COLO829 (cell line): ENCODE measurements around the gene LSM5.
"Not testable (repeated sequence)": the region's sequence is repeated elsewhere in the genome, so short reads cannot be mapped to it uniquely, and the experiment has no call there.

Experiments used
- DNase-seq: peaks from one replicate; pipeline ENCODE4 v3.0.0; 2012; ENCODE audit warnings: low spot score

LSM5 gene

GRCh38 chr7:32502728-32503127 is 12.5 kb upstream of the LSM5 start:
- DNase-seq, result no peak

DNA sequence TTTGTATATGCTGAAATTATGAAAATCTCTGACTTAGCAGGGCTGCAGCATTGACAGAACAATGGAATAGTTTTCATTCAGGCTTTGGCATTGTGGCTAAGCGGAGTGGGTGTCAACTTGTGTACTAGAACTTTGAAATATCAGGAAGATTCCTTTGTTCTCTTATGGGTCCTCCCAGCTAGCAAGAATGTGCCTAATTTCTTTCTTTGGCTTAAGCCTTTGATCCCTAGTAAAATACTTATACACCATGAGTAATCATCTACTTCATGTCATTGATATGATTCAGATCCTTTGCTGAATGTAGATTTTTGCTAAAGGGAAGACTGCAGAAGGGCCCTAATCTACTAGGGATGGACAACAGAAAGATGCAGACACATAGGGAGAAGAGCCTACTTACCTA is 11.3 kb upstream of the LSM5 start:
- peak; percentile 44 for DNase-seq

DNA sequence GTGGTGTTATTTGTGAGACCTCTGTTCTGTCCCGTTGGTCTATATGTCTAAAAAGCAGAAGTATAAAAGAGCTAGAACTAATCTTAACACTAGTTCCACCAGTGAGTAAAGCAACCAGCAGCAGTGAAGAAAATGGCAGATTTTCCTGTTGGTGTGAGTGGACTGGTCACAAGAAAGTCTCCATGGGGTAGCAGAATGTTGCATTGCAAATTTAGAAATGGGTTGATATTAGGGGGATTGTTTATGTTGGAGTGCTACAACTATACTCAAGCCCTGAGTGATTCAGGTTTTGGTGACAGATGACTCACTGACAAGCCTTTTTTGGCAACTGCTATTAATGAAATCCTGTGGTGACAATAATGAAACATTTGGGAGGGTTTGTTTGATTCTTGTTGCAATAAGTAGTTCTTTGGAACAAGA is 10.8 kb upstream of the LSM5 start:
- no peak for DNase-seq

DNA sequence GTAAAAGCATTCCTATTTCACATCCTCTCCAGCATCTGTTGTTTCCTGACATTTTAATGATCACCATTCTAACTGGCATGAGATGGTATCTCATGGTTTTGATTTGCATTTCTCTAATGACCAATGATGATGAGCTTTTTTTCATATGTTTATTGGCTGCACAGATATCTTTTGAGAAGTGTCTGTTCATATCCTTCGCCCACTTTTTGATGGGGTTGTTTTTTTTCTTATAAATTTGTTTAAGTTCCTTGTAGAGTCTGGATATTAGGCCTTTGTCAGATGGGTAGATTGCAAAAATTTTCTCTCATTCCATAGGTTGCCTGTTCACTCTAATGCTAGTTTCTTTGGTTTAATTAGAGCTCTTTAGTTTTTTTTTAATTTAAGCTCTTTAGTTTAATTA is 10.0 kb upstream of the LSM5 start:
- DNase-seq, result not testable (repeated sequence)

DNA sequence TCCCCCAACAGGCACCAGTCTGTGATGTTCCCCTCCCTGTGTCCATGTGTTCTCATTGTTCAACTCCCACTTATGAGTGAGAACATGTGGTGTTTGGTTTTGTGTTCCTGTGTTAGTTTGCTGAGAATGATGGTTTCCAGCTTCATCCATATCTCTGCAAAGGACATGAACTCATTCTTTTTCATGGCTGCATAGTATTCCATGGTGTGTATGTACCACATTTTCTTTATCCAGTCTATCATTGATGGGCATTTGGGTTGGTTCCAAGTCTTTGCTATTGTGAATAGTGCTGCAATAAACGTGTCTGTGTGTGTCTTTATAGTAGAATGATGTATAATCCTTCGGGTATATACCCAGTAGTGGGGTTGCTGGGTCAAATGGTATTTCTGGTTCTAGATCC is 9.6 kb upstream of the LSM5 start:
- DNase-seq, result not testable (repeated sequence)

- DNase-seq, result no peak
Measured at GRCh38 chr7:32496052-32496813, 6.1 kb upstream of the LSM5 start.

- peak; percentile 96 for DNase-seq
Measured at GRCh38 chr7:32495298-32496051, 5.3 kb upstream of the LSM5 start, which contains the start of gene AVL9. Gene AVL9 (plus strand): TSS chr7:32495489. CDS start chr7:32495710, 221 bp downstream.

DNA sequence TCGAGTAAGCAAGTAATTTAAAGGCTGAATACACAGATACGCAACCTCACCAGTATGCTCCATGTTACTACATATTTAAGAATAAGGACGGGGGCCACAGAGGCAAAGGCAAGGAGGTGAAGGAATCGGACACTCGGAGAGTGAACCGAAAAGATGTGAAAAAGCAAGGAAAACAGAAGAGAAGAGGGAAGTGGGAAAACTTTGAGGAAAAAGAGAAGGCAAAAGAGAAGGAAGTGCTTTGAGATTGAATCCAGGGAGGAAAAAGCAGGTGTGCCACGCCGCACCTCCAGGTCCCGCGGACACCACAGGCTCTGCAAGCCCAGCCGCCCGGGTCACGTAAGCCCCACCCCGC is 4.7 kb upstream of the LSM5 start:
- DNase-seq, result no peak

DNA sequence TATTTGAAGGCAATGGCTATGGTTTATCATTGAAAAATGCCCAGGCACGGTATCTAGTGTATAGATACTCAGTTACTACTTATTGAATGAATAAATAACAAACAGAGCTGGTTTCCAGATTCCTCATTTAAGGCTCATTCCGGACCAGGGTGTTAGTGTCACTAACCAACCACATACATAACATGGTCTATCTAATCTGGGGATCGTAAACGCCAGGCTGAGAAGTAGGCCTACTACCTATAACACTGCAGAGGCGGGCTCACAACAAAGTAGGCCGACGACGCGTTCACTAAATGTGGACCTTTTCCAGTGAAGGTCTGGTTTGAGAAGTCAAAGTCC is 423 bp downstream of the LSM5 start:
- no peak for DNase-seq

DNA sequence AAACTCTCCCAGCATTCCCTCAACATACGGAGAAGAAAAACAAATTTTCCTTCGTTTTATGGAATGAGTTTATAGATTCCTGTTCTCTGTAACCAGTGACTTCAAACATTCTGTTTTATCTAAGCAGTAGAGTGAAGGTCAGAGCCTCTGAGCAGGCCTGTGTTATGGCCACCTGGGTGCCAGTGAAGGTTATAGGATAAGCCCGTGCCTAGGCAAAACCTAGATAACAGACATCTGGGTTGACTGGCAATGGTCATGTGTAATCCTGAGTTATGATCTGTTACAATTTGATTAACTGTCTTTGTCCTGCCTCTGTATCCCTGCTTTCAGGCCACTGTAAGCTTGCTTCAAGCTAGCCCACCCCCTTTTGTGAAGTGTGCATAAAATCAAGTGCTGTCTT is 8.3 kb downstream of the LSM5 start:
- no peak for DNase-seq

DNA sequence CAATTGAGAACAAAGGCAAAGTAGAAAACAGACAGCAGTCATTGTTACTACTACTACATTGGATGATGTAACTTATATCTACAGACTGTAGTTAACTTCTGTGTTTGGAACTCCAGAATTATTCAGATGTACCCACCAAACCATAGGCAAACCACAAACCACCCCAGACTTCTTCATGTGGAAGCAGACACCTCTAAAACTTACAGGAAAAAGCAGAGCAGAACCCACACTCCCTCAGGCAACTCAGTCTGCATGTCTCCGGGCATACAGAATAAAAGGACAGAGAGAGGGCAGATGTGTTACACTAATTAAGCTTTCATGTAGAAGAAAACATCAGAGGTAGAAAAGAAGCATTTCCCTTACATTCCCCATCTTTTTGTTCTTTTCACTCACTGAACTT is 9.0 kb downstream of the LSM5 start:
- DNase-seq, result no peak

DNA sequence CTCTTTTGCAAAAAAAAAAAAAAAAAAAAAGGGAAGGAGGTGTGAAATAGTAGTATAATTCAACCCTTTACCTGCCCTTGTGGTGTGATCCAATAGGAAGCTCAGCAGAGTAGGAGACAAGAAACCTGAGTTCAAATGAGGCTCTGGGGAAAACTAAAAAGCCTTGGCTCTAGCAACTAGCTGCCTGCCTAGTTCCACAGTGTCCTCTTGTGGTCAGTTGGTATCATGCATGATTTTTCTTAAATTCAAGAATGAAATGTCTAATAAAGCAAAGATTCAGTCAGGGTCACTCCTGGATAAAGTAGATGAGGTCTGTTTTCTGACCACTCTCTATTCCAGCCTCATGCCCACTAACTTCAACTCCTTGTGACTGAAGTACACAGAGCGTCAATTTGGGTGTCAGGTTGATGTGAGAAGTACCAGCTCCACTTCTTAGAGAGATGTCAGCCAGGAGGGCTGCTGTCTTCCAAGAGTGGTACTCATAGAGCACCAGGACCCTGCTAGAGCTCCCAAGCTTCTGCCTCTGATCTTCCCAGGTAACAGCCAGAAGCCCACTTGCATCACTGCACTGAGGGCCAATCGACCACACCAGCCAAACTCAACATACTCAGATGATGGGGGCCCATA is 10.5 kb downstream of the LSM5 start:
- DNase-seq, result peak; percentile 76

GRCh38 chr7:32477649-32477980 is 12.6 kb downstream of the LSM5 start:
- no peak for DNase-seq

DNA sequence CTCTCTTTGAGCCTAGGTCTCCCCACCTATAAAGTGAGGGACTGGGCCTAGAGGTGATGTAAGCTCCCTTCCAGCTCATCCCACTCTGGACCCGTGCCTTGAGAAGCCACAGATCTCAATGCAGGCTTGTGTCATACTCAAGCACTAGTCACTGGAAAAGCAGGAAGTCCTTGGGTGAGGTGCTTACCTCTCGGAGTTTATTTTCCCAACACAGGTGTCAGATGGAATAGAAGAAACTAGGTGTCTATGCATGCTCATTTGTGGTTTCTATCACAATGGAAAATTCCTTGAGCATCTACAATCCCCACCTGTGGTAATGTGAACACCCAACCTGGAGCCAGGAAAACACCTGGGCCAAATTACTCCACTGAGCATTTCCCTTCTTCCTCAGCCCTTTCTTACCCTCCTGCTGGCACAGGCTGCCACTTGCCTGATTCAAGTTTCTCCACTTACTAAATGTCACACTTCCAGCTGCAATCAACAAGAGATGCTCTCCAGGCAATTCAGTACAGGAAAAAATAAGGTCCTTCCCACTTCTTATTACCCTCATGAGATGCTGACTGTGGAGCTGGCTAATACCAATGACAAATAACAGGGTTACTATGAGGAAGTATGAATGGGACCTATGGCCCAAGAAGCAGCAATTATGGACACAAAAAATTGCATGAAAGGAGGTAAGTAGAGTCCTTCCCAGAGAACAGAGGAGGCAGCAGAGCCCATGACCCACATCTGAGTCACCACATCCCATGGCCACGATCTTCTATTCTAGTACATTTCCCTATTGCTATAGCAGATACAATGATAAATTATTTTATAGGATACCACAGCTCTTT is 13.1 kb downstream of the LSM5 start:
- DNase-seq, result no peak

DNA sequence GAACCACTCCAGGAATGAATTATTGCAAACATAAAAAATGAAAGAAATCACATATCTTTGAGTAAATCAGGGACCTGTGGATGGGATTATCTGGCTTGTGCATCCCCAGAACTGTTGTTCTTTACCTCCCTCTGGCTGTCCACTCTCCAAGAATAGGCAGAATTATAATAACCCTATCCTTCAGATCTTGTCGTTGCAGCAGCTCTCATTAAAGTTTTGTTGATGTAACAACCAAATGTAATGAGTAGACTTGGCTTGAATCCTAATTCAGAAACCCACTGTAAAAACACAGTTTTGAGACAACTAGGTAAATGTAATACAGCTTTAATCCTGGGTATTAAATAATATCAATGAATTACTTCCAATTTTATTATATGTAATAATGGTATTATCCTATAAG is 16.2 kb downstream of the LSM5 start:
- DNase-seq, result no peak

DNA sequence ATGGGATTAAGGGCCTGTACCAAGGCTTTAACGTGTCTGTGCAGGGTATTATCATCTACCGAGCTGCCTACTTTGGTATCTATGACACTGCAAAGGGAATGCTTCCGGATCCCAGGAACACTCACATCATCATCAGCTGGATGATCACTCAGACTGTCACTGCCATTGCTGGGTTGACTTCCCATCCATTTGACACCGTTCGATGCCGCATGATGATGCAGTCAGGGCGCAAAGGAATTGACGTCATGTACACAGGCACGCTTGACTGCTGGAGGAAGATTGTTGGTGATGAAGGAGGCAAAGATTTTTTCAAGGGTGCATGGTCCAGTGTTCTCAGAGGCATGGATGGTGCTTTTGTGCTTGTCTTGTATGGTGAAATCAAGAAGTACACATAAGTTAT is 18.2 kb downstream of the LSM5 start:
- DNase-seq, result no peak

DNA sequence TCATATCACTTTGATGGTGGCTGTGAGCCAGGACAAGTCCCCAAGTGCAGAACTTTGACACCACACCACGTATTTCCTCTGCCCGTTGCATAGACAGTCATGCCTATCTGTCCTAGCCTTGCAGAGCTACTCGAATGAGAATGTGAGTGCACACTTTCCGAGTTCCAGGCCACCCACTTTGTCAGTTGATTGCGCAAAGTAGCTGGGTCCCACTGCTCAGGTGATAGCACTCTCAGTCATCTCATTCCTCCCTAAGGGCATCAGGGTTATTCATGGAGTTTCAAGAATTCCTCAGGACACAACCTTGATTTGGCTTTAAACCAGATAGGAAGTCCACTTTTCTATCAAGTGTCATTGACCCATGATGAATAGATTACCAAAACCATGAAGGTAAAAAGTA is 19.3 kb downstream of the LSM5 start:
- no peak for DNase-seq

GRCh38 chr7:32470004-32470403 is 20.2 kb downstream of the LSM5 start:
- DNase-seq, result not testable (repeated sequence)

DNA sequence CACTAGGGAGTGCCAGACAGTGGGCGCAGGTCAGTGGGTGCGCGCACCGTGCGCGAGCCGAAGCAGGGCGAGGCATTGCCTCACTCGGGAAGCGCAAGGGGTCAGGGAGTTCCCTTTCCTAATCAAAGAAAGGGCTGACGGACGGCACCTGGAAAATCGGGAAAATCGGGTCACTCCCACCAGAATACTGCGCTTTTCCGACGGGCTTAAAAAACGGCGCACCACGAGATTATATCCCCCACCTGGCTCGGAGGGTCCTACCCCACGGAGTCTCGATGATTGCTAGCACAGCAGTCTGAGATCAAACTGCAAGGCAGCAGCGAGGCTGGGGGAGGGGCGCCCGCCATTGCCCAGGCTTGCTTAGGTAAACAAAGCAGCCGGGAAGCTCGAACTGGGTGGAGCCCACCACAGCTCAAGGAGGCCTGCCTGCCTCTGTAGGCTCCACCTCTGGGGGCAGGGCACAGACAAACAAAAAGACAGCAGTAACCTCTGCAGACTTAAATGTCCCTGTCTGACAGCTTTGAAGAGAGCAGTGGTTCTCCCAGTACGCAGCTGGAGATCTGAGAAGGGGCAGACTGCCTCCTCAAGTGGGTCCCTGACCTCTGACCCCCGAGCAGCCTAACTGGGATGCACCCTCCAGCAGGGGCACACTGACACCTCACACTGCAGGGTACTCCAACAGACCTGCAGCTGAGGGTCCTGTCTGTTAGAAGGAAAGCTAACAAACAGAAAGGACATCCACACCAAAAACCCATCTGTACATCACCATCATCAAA is 25.4 kb downstream of the LSM5 start:
- DNase-seq, result not testable (repeated sequence)

GRCh38 chr7:32462977-32463376 is 27.2 kb downstream of the LSM5 start:
- no peak for DNase-seq

GRCh38 chr7:32462451-32462850 is 27.7 kb downstream of the LSM5 start:
- DNase-seq, result no peak

DNA sequence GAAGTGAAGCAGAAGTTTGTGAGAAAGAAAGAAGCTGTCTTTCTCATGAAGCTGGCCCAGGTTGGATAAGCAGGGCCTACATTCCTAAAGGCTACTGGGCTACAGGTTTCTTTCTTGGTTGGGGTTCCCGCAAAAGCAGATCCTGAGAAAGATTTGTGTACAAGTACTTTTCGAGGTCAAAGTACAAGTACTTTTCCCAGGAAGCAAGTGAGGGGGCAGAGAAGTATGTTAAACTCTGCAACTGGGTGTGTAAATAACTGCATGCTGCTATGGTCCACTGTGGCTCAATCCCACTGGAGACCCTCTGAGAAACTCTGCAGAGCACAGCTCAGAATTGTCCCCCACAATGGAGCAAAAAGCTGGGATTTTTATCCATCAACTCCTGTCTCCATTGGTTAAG is 28.7 kb downstream of the LSM5 start:
- DNase-seq, result no peak
